ENCODE measurements around the gene CPD. TPM values are rescaled to one million over a fixed set of nuclear protein-coding genes. Genes with fewer than 3 reads are reported as not detected.
A peak's percentile ranks its signal among the peaks of the same experiment; 100 is the strongest.

Gene CPD
- total RNA-seq, 1 donor = 102 TPM

GRCh38 chr17:30495586-30495985, 116.9 kb downstream of the CPD start:
- DNase-seq (ENCODE audit: low read depth) = no peak
- no peak overlapping the region for H3K4me3 ChIP-seq (ENCODE audit: low read depth, low read length)
- TF ChIP-seq CTCF (IDR thresholded peaks at IDR 0.05; ENCODE audit: insufficient read depth, low read length) = no peak

GRCh38 chr17:30503558-30503957, 124.8 kb downstream of the CPD start:
- DNase-seq (ENCODE audit: low read depth) = no peak
- no peak overlapping the region for H3K4me3 ChIP-seq (ENCODE audit: low read depth, low read length)
- no peak for TF ChIP-seq CTCF (IDR thresholded peaks at IDR 0.05; ENCODE audit: insufficient read depth, low read length)

GRCh38 chr17:30505868-30506417, 127.2 kb downstream of the CPD start:
- DNase-seq (ENCODE audit: low read depth) = no peak
- no peak overlapping the region for H3K4me3 ChIP-seq (ENCODE audit: low read depth, low read length)
- TF ChIP-seq CTCF (IDR thresholded peaks at IDR 0.05; ENCODE audit: insufficient read depth, low read length) = no peak

GRCh38 chr17:30506481-30506880, 127.8 kb downstream of the CPD start:
- no peak for TF ChIP-seq CTCF (IDR thresholded peaks at IDR 0.05; ENCODE audit: insufficient read depth, low read length)
- H3K4me3 ChIP-seq (ENCODE audit: low read depth, low read length) = no peak overlapping the region
- DNase-seq (ENCODE audit: low read depth) = no peak

GRCh38 chr17:30513346-30513745, 134.6 kb downstream of the CPD start:
- H3K4me3 ChIP-seq (ENCODE audit: low read depth, low read length) = no peak overlapping the region
- DNase-seq (ENCODE audit: low read depth) = peak; percentile 13
- TF ChIP-seq CTCF (IDR thresholded peaks at IDR 0.05; ENCODE audit: insufficient read depth, low read length) = no peak

GRCh38 chr17:30514895-30515596, 136.3 kb downstream of the CPD start:
- no peak for TF ChIP-seq CTCF (IDR thresholded peaks at IDR 0.05; ENCODE audit: insufficient read depth, low read length)
- no peak overlapping the region for H3K4me3 ChIP-seq (ENCODE audit: low read depth, low read length)
- no peak for DNase-seq (ENCODE audit: low read depth)
